Fibroblast of peridontal ligament (primary cell): ENCODE measurements around the gene ELL.

Experiments used
- DNase-seq: peaks from one replicate; pipeline ENCODE4 v3.0.0-alpha.2; 2010; ENCODE audit errors: extremely low read depth

Gene ELL

DNA sequence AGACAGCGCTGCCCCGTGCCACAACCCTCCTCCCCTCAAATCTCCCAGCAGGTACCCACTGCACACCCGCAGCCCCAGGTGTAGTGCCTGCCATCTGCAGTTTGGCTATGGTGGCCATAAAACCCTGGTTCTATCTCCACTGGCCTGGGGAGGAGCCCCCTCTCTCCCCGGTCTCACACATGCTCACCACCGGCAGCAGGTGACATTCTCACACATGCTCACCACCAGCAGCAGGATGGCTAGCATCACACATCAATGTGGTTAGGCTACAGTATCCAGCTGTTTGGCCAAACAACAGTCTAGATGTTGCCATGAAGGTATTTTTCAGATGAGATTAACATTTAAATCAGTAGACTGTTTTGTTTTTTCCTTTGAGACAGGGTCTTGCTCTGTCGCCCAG is 31.1 kb downstream of the ELL start:
- DNase-seq: no peak

- DNase-seq: no peak
These were observed 32.2 kb downstream of the ELL start for GRCh38 chr19:18489627-18490184.

GRCh38 chr19:18488838-18489626 is 32.8 kb downstream of the ELL start:
- no peak for DNase-seq

DNA sequence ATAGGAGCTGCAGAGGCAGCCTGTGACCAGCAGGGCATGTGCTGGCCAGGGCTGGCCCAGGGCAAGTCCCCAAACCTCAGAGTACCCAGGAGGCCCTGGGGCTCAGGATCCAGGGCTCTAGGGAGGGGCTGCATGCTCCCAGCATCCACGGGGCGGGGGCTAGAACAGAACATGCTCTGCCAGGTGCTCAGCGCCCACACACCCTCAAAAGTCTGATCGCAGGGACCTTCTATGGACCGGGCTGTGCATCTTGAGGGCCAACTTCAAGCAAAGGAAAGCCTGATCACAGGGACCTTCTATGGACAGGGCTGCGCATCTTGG is 33.5 kb downstream of the ELL start:
- DNase-seq: peak; percentile 31

DNA sequence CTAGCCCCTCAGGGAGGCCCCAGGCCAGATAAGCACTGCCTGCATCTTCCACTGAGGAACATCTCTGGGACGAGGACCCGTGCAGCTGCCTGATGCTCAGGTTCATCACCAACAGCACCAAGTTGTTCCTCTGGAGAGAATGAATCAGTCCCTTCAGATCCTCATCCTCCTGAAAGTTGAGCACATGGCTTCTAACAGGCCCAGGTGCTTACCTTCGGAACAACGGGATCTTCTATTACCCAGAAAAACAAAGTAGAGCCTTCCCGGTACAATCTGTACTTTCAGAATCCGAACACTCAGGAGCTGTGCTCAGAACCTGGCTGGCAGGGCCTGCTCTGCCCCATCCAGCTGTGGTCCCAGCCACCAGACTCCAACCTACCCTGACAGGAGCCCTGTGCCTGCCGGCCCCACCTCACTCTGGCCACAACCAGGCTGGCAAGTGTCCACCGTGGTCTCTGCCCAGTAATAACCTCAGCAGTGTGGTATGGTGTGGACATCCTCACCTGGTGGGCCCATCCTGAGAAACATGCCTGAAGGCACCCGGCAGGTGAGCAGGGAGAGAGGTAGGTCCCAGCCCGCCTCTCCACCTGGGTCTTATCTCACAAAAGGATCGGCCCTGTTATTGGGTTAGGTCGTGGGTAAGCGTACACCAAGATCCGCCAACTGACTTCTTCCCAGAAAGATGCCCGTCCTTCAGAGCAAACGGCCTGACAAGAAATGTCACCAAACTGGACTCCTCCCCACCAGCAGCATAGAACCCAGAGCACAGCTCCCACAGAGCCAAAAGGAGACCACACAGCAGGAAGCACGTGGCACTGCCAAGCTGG is 34.1 kb downstream of the ELL start:
- DNase-seq: no peak

DNA sequence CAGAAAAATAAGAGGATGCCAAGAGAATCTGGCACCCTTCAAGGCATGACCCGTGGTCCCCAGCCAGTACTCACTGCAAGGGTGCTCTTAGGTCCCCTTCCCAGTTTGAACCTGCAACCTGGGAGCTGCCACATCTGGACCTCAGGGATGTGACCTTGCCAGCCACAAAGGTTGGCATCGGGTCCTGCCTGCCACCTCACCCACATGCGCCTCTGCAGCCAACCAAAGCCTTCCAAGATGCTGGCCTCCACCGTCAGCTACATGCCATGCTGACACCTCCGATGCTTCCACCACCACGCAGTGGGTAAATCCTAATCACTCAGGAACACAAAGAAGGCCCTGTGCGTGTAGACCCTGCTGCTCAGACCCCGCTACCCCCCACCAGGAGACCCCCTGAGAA is 35.1 kb downstream of the ELL start:
- no peak for DNase-seq

DNA sequence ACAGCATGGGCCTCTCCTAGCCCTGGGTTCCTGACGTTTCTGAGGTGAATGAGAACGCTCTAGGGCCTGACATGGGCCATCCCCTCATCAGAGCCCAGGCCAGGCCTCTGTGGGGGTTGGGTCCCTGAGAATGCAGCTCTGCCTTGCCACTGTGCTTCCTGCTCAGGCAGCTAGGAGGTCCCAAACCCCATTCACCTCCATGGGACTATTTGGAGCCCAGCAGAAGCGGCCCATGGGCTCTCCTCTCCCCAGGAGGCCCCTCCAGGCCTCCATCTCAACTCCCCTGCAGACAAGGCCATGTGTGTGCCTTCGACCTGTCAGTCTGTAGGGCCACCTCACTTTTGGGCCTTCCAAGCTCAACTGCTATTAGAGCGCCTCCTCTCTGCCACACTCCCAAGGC is 36.9 kb downstream of the ELL start:
- DNase-seq: no peak

GRCh38 chr19:18483119-18483890 is 38.6 kb downstream of the ELL start:
- no peak for DNase-seq

GRCh38 chr19:18481505-18482222 is 40.2 kb downstream of the ELL start:
- no peak for DNase-seq

DNA sequence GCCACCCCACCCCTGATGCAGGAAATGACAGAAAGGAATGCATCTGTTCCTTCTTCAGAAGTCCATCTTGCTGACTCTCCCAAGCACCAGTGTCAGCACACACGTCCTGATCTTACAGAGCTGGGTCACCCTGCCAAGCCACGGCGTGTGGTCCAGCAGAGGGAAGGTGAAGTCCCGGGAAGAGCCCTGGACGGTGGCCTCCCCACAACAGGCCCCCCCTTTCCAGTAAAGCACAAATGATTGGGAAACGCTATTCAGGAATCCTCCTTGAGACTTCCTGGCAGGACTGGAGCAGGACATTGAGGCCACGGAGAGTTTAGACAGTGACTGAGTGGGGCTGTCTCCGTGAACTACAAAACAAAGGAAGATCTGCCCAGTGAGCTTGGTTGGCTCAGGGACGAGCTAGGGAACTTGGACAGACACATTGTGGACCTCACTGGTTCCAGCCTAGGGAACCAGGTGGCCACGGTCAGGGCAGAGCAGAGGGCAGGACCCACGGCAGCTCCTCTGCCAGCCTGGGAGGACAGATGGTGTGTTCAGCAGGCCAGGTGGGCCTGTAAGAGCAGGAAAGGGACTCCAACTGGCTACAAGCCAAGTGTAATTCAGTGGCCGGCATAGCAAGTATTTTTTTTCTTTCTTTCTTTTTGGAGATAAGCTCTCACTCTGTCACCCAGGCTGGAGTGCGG is 41.7 kb downstream of the ELL start:
- DNase-seq: peak; percentile 43

DNA sequence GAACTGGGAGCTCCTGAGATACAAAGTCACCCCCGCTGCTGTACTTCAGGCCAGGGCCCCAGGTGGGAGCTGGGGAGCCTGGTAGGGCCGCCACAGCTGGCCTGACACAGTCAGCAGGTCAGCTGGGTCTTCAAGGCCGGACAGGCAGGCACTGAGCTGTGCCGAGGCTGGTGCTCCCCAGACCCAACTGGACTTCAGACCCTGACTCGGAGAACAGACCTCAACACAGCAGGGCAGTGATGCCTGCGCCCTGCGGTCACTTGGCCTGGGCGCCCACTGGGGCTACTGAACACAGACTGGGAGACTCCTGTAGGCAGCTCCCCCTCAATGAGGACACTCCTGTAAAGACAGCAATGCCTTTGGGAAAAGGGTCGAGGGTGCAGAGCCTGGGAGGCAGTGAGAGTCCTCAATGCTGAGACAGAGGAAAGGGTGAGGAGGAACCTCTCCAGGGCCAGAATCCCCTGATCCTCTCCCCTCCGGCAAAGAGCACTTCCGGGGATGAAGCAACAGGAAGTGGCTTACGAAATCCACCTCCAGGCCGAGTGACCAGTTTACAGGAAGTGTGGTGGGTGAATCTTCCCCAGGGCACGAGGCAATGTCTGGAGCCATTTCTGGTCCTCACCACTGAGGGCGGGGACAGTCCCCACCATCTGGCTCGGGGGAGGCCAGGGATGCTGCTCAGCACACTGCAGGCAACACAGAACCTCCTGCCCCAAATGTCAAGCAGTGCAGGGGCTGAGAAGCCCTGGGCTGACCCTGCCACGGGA is 43.1 kb downstream of the ELL start:
- DNase-seq: peak; percentile 72

GRCh38 chr19:18477974-18478373 is 43.9 kb downstream of the ELL start:
- no peak for DNase-seq

GRCh38 chr19:18477042-18477779 is 44.7 kb downstream of the ELL start:
- no peak for DNase-seq

DNA sequence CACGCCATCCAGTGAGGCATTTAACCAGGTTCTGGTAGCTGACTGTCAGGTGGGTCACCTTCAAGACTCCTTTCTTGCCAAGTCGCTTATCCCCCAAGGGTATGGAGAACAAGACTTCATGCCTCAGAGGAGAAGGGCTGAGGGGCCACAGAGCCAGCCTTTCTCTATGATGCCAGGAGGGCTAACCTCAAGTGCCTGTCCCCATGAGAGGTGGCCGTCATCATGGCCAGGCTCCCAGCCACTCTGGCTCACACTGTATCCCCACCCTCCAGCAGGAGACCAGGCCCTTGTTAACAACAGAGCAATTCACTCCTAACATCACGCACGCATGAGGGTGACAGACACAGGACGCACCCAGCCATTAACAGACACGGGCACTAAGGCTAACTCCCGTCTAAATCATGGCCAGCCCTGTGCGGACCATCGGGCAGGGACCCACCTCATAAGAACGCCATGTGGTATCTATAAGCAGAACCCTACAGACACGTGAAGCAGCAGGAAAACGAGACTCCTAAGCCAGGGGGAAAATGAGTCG is 45.3 kb downstream of the ELL start:
- no peak for DNase-seq

GRCh38 chr19:18475762-18476331 is 46.0 kb downstream of the ELL start:
- DNase-seq: no peak

- no peak for DNase-seq
These were observed 46.8 kb downstream of the ELL start for GRCh38 chr19:18475004-18475453.

- DNase-seq: no peak
These were observed 47.4 kb downstream of the ELL start for GRCh38 chr19:18474366-18474887.

DNA sequence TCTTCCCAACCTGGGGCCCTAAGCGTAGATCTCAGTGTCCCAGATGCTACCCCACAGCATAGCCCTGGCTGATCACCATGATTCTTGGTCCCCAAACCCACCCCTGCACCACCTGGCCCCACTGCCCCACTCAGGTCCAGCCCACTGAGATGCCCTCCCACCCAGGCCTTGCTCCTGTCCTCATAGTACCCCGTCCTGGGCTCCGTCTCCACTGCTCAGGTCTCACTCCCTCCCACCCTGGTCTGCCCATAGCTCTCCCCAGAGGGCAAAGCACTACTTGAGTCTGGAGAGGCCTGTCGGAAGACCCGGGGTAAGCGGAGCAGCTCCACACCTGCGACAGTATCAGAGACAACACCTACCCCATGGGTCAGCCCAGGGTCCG is 48.2 kb downstream of the ELL start:
- no peak for DNase-seq
